ENCODE data around the gene MYO3A. TPM values are rescaled to one million over a fixed set of nuclear protein-coding genes. Genes with fewer than 3 reads are reported as not detected.

Gene MYO3A
- total RNA-seq, 1 experiment from 2014 or later, result not detected

DNA sequence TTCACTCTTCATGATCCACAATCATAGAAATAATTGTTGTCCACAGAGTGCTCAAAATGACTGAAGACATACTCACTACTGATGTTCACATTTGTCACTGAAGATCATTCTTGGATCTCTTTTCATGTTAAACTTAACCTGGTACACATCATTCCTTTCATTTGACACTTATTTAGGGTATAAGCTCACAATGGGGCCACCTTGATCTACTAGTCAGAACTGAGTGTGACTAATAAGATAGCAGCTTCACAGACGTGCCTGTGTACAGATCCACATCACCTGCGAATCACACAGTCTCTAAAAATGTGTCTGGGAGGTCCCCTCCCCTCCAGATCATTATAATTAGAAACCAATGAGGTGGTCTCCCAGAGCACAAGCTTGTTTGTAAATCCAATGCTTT is 304.3 kb downstream of the MYO3A start:
- Histone ChIP-seq H3K4me3 (ENCODE audit: low read depth in 2 of 2, low read length in 2 of 2) (no peak overlapping the region), H3K27ac (ENCODE audit: low read length) (no peak overlapping the region), H3K9me3 (ENCODE audit: control insufficient read depth, insufficient read depth, low read depth, low read length) (no peaks in the 10 kb centered on the region), H3K27me3 (ENCODE audit: control insufficient read depth, insufficient read depth, low read length) (no peaks in the 10 kb centered on the region), H3K36me3 (ENCODE audit: control insufficient read depth, insufficient read depth, low read length) (no peaks in the 10 kb centered on the region), H3K4me1 (ENCODE audit: control insufficient read depth, insufficient read depth, low read length) (no peaks in the 10 kb centered on the region)
- in situ Hi-C loops (cut with HindIII; ENCODE audit: low pct_unique_long_range_greater_than_20kb, low sequenced_read_pairs), result no loop called here
- intact Hi-C loops (cut with micrococcal nuclease; ENCODE audit: unreplicated experiment), result no loop called here
- CTCF ChIA-PET, result no interaction called here
- DNase-seq (ENCODE audit: low read depth, low spot score), result no peak
- BruUV-seq (replicated peaks), result no TSS peak
- no peak for TF ChIP-seq POLR2AphosphoS5 (IDR thresholded peaks at IDR 0.05; ENCODE audit: low read depth, low read length)
- no peak for ATAC-seq
- POLR2A ChIA-PET, result no interaction called here

- DNase-seq (ENCODE audit: low read depth, low spot score) (no peak), ATAC-seq (no peak)
- H3K4me1 ChIP-seq (ENCODE audit: control insufficient read depth, insufficient read depth, low read length), result no peaks in the 10 kb centered on the region
- in situ Hi-C loops (cut with HindIII; ENCODE audit: low pct_unique_long_range_greater_than_20kb, low sequenced_read_pairs) (no loop called here), intact Hi-C loops (cut with micrococcal nuclease; ENCODE audit: unreplicated experiment) (no loop called here)
- TF ChIP-seq SIN3A (IDR thresholded peaks at IDR 0.05; ENCODE audit: borderline replicate concordance, insufficient read depth, low read depth, low read length) (no peak), REST (IDR thresholded peaks at IDR 0.05; ENCODE audit: insufficient read depth in 1 of 2, low read depth in 2 of 2, low read length in 1 of 2) (no peak), TCF7L2 (IDR thresholded peaks at IDR 0.05; ENCODE audit: low read depth, low read length) (no peak), POLR2AphosphoS5 (IDR thresholded peaks at IDR 0.05; ENCODE audit: low read depth, low read length) (no peak)
- TF ChIP-seq, protein P1, sequence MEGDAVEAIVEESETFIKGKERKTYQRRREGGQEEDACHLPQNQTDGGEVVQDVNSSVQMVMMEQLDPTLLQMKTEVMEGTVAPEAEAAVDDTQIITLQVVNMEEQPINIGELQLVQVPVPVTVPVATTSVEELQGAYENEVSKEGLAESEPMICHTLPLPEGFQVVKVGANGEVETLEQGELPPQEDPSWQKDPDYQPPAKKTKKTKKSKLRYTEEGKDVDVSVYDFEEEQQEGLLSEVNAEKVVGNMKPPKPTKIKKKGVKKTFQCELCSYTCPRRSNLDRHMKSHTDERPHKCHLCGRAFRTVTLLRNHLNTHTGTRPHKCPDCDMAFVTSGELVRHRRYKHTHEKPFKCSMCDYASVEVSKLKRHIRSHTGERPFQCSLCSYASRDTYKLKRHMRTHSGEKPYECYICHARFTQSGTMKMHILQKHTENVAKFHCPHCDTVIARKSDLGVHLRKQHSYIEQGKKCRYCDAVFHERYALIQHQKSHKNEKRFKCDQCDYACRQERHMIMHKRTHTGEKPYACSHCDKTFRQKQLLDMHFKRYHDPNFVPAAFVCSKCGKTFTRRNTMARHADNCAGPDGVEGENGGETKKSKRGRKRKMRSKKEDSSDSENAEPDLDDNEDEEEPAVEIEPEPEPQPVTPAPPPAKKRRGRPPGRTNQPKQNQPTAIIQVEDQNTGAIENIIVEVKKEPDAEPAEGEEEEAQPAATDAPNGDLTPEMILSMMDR (IDR thresholded peaks at IDR 0.05), result no peak
- no peaks in the 10 kb centered on the region for H3K36me3 ChIP-seq (ENCODE audit: control insufficient read depth, insufficient read depth, low read length)
- ChIA-PET CTCF (interaction anchor here (0.6 kb wide), 1 partner anchor 61 kb away, joined by 5 read pairs; no protein-coding TSS in a partner anchor), POLR2A (no interaction called here)
- H3K27ac ChIP-seq (ENCODE audit: low read length), result no peak overlapping the region
- BruUV-seq (replicated peaks), result no TSS peak
- H3K27me3 ChIP-seq (ENCODE audit: control insufficient read depth, insufficient read depth, low read length), result no peaks in the 10 kb centered on the region
- no peaks in the 10 kb centered on the region for H3K9me3 ChIP-seq (ENCODE audit: control insufficient read depth, insufficient read depth, low read depth, low read length)
- no peak overlapping the region for H3K4me3 ChIP-seq (ENCODE audit: low read depth in 2 of 2, low read length in 2 of 2)
Measured at GRCh38 chr10:26242706-26243350, 308.8 kb downstream of the MYO3A start.

DNA sequence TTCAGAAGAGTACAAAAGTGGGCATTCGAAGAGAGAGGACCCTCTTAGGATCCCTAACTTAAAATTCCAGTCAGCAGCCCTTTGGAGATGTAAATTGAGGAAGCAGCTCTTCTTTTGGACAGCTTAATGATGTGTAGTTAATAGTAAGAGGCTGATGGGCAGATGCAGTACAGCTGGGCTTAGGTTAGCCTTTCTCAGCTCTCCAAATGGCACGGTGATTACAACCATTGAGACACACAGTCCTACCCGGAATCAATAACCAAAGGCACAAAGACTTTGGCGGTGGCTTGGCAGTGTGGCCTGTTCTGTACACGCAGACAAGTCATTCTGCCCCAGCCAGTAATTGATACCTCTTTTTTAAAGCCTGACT is 309.3 kb downstream of the MYO3A start:
- H3K27me3 ChIP-seq (ENCODE audit: control insufficient read depth, insufficient read depth, low read length), result no peaks in the 10 kb centered on the region
- no TSS peak for BruUV-seq (replicated peaks)
- no peak for DNase-seq (ENCODE audit: low read depth, low spot score)
- no peak overlapping the region for H3K4me3 ChIP-seq (ENCODE audit: low read depth in 2 of 2, low read length in 2 of 2)
- ATAC-seq, result no peak
- in situ Hi-C loops (cut with HindIII; ENCODE audit: low pct_unique_long_range_greater_than_20kb, low sequenced_read_pairs), result no loop called here
- no peaks in the 10 kb centered on the region for H3K36me3 ChIP-seq (ENCODE audit: control insufficient read depth, insufficient read depth, low read length)
- no peaks in the 10 kb centered on the region for H3K9me3 ChIP-seq (ENCODE audit: control insufficient read depth, insufficient read depth, low read depth, low read length)
- no peak overlapping the region for H3K27ac ChIP-seq (ENCODE audit: low read length)
- no peak for TF ChIP-seq REST (IDR thresholded peaks at IDR 0.05; ENCODE audit: insufficient read depth in 1 of 2, low read depth in 2 of 2, low read length in 1 of 2)
- TF ChIP-seq, protein P1 (IDR thresholded peaks at IDR 0.05), result no peak
- CTCF ChIA-PET, result interaction anchor here (0.6 kb wide), 1 partner anchor 61 kb away, joined by 5 read pairs; no protein-coding TSS in a partner anchor
- POLR2A ChIA-PET, result no interaction called here
- H3K4me1 ChIP-seq (ENCODE audit: control insufficient read depth, insufficient read depth, low read length), result no peaks in the 10 kb centered on the region
- intact Hi-C loops (cut with micrococcal nuclease; ENCODE audit: unreplicated experiment), result no loop called here
